CD8-positive, alpha-beta memory T cell (primary cell): ENCODE data around the gene EIF4EBP3. TPM values are rescaled to one million over a fixed set of nuclear protein-coding genes. Genes with fewer than 3 reads are reported as not detected.
A peak's percentile ranks its signal among the peaks of the same experiment; 100 is the strongest.
"Not testable (repeated sequence)": the region's sequence is repeated elsewhere in the genome, so short reads cannot be mapped to it uniquely, and the experiment has no call there.

Experiments
- CTCF ChIA-PET: fragments of 350-600 bp; sonication (Branson Sonifier 250); formaldehyde crosslinking; loops from one replicate; lab custom pipeline; 2021; ENCODE audit warnings: antibody characterized with exemption; lab: Charles Lee
- POLR2A ChIA-PET: fragments of 350-600 bp; sonication (Branson Sonifier 250); formaldehyde crosslinking; loops from one replicate; lab custom pipeline; 2021; ENCODE audit warnings: antibody characterized with exemption; lab: Charles Lee
- DNase-seq, 5 donors: peaks; one replicate each; pipeline versions ENCODE4 v3.0.0 to v3.0.0-alpha.2; 2020 to 2022; ENCODE audit warnings: mixed read lengths in 1 of 5
- H3K27ac ChIP-seq: one replicate; pipeline ENCODE4 v1.7.0; 2013; ENCODE audit warnings: low read depth, mild to moderate bottlenecking, low read length, moderate library complexity
- H3K27me3 ChIP-seq: 2 replicates; pipeline ENCODE4 v1.7.0; 2013; ENCODE audit warnings: low read length, mild to moderate bottlenecking; ENCODE audit not compliant: insufficient read depth, poor library complexity, severe bottlenecking
- H3K36me3 ChIP-seq: 2 replicates; pipeline ENCODE4 v1.7.0; 2013; ENCODE audit warnings: mild to moderate bottlenecking, low read length, moderate library complexity; ENCODE audit not compliant: insufficient read depth
- H3K4me1 ChIP-seq: 2 replicates; pipeline ENCODE4 v1.7.0; 2013; ENCODE audit warnings: mild to moderate bottlenecking, low read length, moderate library complexity; ENCODE audit not compliant: insufficient read depth
- H3K4me3 ChIP-seq: 2 replicates; pipeline ENCODE4 v1.7.0; 2013; ENCODE audit warnings: mild to moderate bottlenecking, low read length
- H3K9me3 ChIP-seq: 2 replicates; pipeline ENCODE4 v1.7.0; 2013; ENCODE audit warnings: mild to moderate bottlenecking, low read length
- H3K27ac Mint-ChIP-seq, 8 donors: one replicate each; pipeline ENCODE4 v1.8.0; 2020 to 2021; ENCODE audit warnings: mixed read lengths in 8 of 8, mild to moderate bottlenecking in 6 of 8, inconsistent platforms in 3 of 8, moderate library complexity in 3 of 8
- H3K27me3 Mint-ChIP-seq, 2 donors: one replicate each; pipeline ENCODE4 v1.8.0; 2020 to 2021; ENCODE audit warnings: mixed read lengths in 2 of 2, mild to moderate bottlenecking in 1 of 2, moderate library complexity in 1 of 2
- H3K36me3 Mint-ChIP-seq, 3 donors: one replicate each; pipeline ENCODE4 v1.8.0; 2020 to 2021; ENCODE audit warnings: mixed read lengths in 3 of 3, inconsistent platforms in 1 of 3, mild to moderate bottlenecking in 1 of 3
- H3K4me1 Mint-ChIP-seq, 3 donors: one replicate each; pipeline ENCODE4 v1.8.0; 2020 to 2021; ENCODE audit warnings: mixed read lengths in 3 of 3, inconsistent platforms in 1 of 3, mild to moderate bottlenecking in 1 of 3
- H3K4me3 Mint-ChIP-seq, 7 donors: one replicate each; pipeline ENCODE4 v1.8.0; 2020 to 2021; ENCODE audit warnings: mixed read lengths in 7 of 7, mild to moderate bottlenecking in 6 of 7, moderate library complexity in 4 of 7, inconsistent platforms in 2 of 7
- H3K9me3 Mint-ChIP-seq, 5 donors: one replicate each; pipeline ENCODE4 v1.8.0; 2020 to 2022; ENCODE audit warnings: mixed read lengths in 5 of 5, mild to moderate bottlenecking in 3 of 5, moderate library complexity in 2 of 5, inconsistent platforms in 1 of 5
- polyA plus RNA-seq: library from polyadenylated mRNA; unstranded; fragments of 300-500 nt; fragmentation: Illumina TruSeq; gene quantifications from one replicate; pipeline ENCODE4 v1.2.3, GENCODE V29; 2021
- total RNA-seq, 2 experiments: library from RNA; stranded (reverse); gene quantifications; one replicate each; pipeline ENCODE4 v1.2.3, GENCODE V29; 2021

Gene EIF4EBP3
- total and polyA plus RNA-seq, 3 experiments from 2014 or later: 11.1 to 22.2 (median 11.9) TPM

GRCh38 chr5:140570058-140570457 is 22.6 kb downstream of the EIF4EBP3 start:
- Mint-ChIP-seq H3K36me3 (peaks cover 0 to 48% (median 9%) of the 10 kb centered on the region in 3 donors), H3K4me1 (peaks cover 23 to 52% (median 32%) of the 10 kb centered on the region in 3 donors), H3K27me3 (no peaks in the 10 kb centered on the region)

GRCh38 chr5:140570488-140570887 is 23.0 kb downstream of the EIF4EBP3 start:
- POLR2A ChIA-PET: interaction anchor here (0.6 to 1.3 kb wide), 2 partner anchors 13 to 24 kb away, joined by 4 to 7 read pairs; partner anchors contain the start of gene SRA1
- Histone ChIP-seq H3K4me1 (peaks cover 26% of the 10 kb centered on the region), H3K9me3 (no peaks in the 10 kb centered on the region), H3K27ac (no peak overlapping the region), H3K36me3 (peaks cover 8% of the 10 kb centered on the region), H3K4me3 (no peak overlapping the region), H3K27me3 (no peaks in the 10 kb centered on the region)
- no peaks in the 10 kb centered on the region for H3K9me3 Mint-ChIP-seq
- CTCF ChIA-PET: interaction anchor here (3.2 kb wide), 1 partner anchor 23 kb away, joined by 14 read pairs; the partner anchor contains the start of gene EIF4EBP3
- DNase-seq: no peak
- H3K4me1 Mint-ChIP-seq: peaks cover 19 to 48% (median 28%) of the 10 kb centered on the region in 3 donors
- H3K36me3 Mint-ChIP-seq: peaks cover 0 to 47% (median 9%) of the 10 kb centered on the region in 3 donors
- no peaks in the 10 kb centered on the region for H3K27me3 Mint-ChIP-seq
- H3K27ac Mint-ChIP-seq: peak overlapping the region in 7 of 8 donors; percentile 38 to 98 (median 96)
- peak overlapping the region in 2 of 7 donors; percentile 10 to 23 for H3K4me3 Mint-ChIP-seq

More at GRCh38 chr5:140570058-140570457, 22.6 kb downstream of the EIF4EBP3 start:
- ChIA-PET POLR2A (interaction anchor here (0.5 to 1.3 kb wide), 2 partner anchors 13 to 79 kb away, joined by 4 to 10 read pairs; partner anchors contain the start of gene SRA1), CTCF (interaction anchor here (3.2 kb wide), 1 partner anchor 22 kb away, joined by 14 read pairs; the partner anchor contains the start of gene EIF4EBP3)
- Mint-ChIP-seq H3K4me3 (peak overlapping the region in 3 of 7 donors; percentile 10 to 81 (median 23)), H3K9me3 (no peaks in the 10 kb centered on the region), H3K27ac (peak overlapping the region; percentile 95 to 98 (median 96))
- Histone ChIP-seq H3K4me3 (no peak overlapping the region), H3K9me3 (no peaks in the 10 kb centered on the region), H3K36me3 (peaks cover 8% of the 10 kb centered on the region), H3K27ac (peak overlapping the region; percentile 27), H3K27me3 (no peaks in the 10 kb centered on the region), H3K4me1 (peaks cover 31% of the 10 kb centered on the region)
- no peak for DNase-seq

- POLR2A ChIA-PET: interaction anchor here (0.6 kb wide), 1 partner anchor 24 kb away, joined by 7 read pairs; no protein-coding TSS in a partner anchor
- peaks cover 0 to 44% (median 7%) of the 10 kb centered on the region in 3 donors for H3K36me3 Mint-ChIP-seq
- H3K36me3 ChIP-seq: peaks cover 8% of the 10 kb centered on the region
- H3K4me1 Mint-ChIP-seq: peaks cover 13 to 42% (median 22%) of the 10 kb centered on the region in 3 donors
- no peak overlapping the region for H3K27ac ChIP-seq
- H3K27me3 Mint-ChIP-seq: no peaks in the 10 kb centered on the region
- no peaks in the 10 kb centered on the region for H3K27me3 ChIP-seq
- H3K27ac Mint-ChIP-seq: peak overlapping the region in 6 of 8 donors; percentile 58 to 98 (median 92)
- H3K4me1 ChIP-seq: peaks cover 20% of the 10 kb centered on the region
- H3K9me3 Mint-ChIP-seq: no peaks in the 10 kb centered on the region
- no peaks in the 10 kb centered on the region for H3K9me3 ChIP-seq
- CTCF ChIA-PET: no interaction called here
- no peak overlapping the region for H3K4me3 ChIP-seq
- no peak for DNase-seq
- peak overlapping the region in 1 of 7 donors; percentile 13 for H3K4me3 Mint-ChIP-seq
These were observed 23.6 kb downstream of the EIF4EBP3 start for GRCh38 chr5:140571105-140571504.

GRCh38 chr5:140573683-140574082 is 26.2 kb downstream of the EIF4EBP3 start:
- no peaks in the 10 kb centered on the region for H3K9me3 Mint-ChIP-seq
- no peaks in the 10 kb centered on the region for H3K27me3 Mint-ChIP-seq
- H3K27ac Mint-ChIP-seq: no peak overlapping the region
- Histone ChIP-seq H3K36me3 (no peaks in the 10 kb centered on the region), H3K4me1 (peaks cover 16% of the 10 kb centered on the region), H3K4me3 (no peak overlapping the region), H3K27ac (no peak overlapping the region), H3K27me3 (no peaks in the 10 kb centered on the region), H3K9me3 (no peaks in the 10 kb centered on the region)
- ChIA-PET CTCF (no interaction called here), POLR2A (no interaction called here)
- no peak for DNase-seq
- peaks cover 0 to 17% (median 14%) of the 10 kb centered on the region in 3 donors for H3K4me1 Mint-ChIP-seq
- H3K4me3 Mint-ChIP-seq: no peak overlapping the region
- H3K36me3 Mint-ChIP-seq: peaks cover 0 to 21% (median 4%) of the 10 kb centered on the region in 3 donors

GRCh38 chr5:140574165-140574564 is 26.7 kb downstream of the EIF4EBP3 start:
- CTCF ChIA-PET: no interaction called here
- H3K9me3 ChIP-seq: no peaks in the 10 kb centered on the region
- peak overlapping the region in 1 of 8 donors; percentile 65 for H3K27ac Mint-ChIP-seq
- no peak for DNase-seq
- no peaks in the 10 kb centered on the region for H3K27me3 Mint-ChIP-seq
- H3K27ac ChIP-seq: no peak overlapping the region
- peaks cover 0 to 13% (median 10%) of the 10 kb centered on the region in 3 donors for H3K4me1 Mint-ChIP-seq
- no peaks in the 10 kb centered on the region for H3K36me3 ChIP-seq
- H3K4me1 ChIP-seq: peaks cover 12% of the 10 kb centered on the region
- no peaks in the 10 kb centered on the region for H3K27me3 ChIP-seq
- POLR2A ChIA-PET: no interaction called here
- H3K4me3 ChIP-seq: no peak overlapping the region
- H3K36me3 Mint-ChIP-seq: peaks cover 0 to 17% (median 4%) of the 10 kb centered on the region in 3 donors
- no peak overlapping the region for H3K4me3 Mint-ChIP-seq
- H3K9me3 Mint-ChIP-seq: no peaks in the 10 kb centered on the region

DNA sequence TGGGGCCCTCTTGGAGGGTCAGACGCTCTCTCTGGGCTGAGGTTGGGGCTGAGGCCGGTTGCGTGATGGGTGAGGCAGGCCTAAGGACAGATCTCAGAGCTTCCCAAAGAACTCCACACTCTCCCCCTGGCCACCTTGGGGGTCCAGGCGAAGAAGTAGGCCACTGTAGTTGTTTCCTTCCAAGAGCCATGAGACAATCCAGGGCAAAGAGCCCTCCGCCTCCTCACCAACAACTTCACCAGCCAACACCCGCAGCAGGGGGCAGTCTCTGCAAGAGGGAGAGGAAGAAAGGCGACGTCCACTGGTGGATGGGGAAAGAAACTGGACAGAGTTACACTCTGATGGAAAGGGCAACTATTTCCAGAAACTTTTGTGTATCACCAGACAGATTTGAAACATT is 27.8 kb downstream of the EIF4EBP3 start:
- Mint-ChIP-seq H3K4me3 (no peak overlapping the region), H3K4me1 (peaks cover 0 to 1% (median under 1%) of the 10 kb centered on the region in 3 donors), H3K27me3 (peaks cover 0 to 2% of the 10 kb centered on the region in 2 donors), H3K27ac (peak overlapping the region in 1 of 8 donors; percentile 12), H3K9me3 (no peaks in the 10 kb centered on the region), H3K36me3 (peaks cover 0 to 12% (median 3%) of the 10 kb centered on the region in 3 donors)
- no peaks in the 10 kb centered on the region for H3K27me3 ChIP-seq
- no peaks in the 10 kb centered on the region for H3K36me3 ChIP-seq
- H3K27ac ChIP-seq: no peak overlapping the region
- no peak overlapping the region for H3K4me3 ChIP-seq
- CTCF ChIA-PET: no interaction called here
- H3K9me3 ChIP-seq: no peaks in the 10 kb centered on the region
- no peak for DNase-seq
- POLR2A ChIA-PET: no interaction called here
- H3K4me1 ChIP-seq: peaks cover under 1% of the 10 kb centered on the region

DNA sequence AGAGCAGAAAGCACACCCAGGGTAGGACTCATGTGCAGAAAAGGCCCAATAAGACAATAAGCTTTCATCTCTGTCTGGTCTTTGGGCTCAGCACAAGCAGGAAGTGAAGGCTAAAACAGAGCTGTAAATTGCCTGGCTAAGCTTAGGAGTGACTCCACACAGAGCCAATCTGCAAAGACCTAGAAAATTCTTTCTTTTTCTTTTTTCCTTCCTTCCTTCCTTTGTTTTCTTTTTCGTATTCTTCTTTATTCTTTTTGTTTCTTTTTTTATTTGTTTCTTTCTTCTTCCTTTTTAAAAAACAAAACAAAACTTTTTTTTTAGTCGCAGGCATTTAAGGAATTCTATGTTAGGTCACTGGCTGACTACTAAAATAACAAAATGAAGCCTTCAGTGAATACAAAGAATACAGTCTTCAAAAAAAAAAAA is 29.3 kb downstream of the EIF4EBP3 start:
- H3K27ac ChIP-seq: no peak overlapping the region
- H3K36me3 ChIP-seq: no peaks in the 10 kb centered on the region
- CTCF ChIA-PET: interaction anchor here (1.0 kb wide), 1 partner anchor 46 kb away, joined by 3 read pairs; no protein-coding TSS in a partner anchor
- no peaks in the 10 kb centered on the region for H3K4me1 ChIP-seq
- Mint-ChIP-seq H3K4me1 (no peaks in the 10 kb centered on the region), H3K36me3 (peaks cover 3 to 8% (median 3%) of the 10 kb centered on the region in 3 donors), H3K4me3 (no peak overlapping the region), H3K9me3 (no peaks in the 10 kb centered on the region), H3K27ac (no peak overlapping the region), H3K27me3 (peaks cover 1 to 3% of the 10 kb centered on the region in 2 donors)
- H3K27me3 ChIP-seq: no peaks in the 10 kb centered on the region
- POLR2A ChIA-PET: no interaction called here
- no peak overlapping the region for H3K4me3 ChIP-seq
- DNase-seq: no peak
- no peaks in the 10 kb centered on the region for H3K9me3 ChIP-seq

DNA sequence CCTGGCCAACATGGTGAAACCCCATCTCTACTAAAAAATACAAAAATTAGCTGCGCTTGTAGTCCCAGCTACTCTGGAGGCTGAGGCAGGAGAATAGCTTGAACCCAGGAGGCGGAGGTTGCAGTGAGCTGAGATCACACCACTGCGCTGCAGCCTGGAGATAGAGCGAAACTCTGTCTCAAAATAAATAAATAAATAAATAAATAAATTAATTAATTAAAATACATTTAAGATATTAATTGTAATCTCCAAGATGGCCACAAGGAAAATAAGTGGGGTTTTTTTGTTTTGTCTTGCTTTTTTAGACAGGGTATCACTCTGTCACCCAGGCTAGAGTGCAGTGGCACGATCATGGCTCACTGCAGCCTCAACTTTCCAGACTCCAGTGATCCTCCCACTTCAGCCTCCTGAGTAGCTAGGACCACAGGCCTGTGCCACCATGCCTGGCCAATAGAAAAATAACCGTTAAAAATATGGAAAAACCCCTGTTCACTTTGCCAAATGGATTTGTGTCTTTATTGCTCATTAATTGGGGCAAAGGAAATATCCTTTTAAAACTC is 31.8 kb downstream of the EIF4EBP3 start:
- H3K4me3 Mint-ChIP-seq, H3K27ac ChIP-seq, CTCF ChIA-PET, H3K4me1 ChIP-seq, H3K27ac Mint-ChIP-seq, H3K27me3 ChIP-seq, DNase-seq, POLR2A ChIA-PET, H3K9me3 Mint-ChIP-seq, H3K36me3 ChIP-seq, H3K4me3 ChIP-seq, H3K9me3 ChIP-seq, H3K4me1 Mint-ChIP-seq: not testable (repeated sequence)
- Mint-ChIP-seq H3K27me3 (peaks cover 6 to 14% of the 10 kb centered on the region in 2 donors), H3K36me3 (peaks cover 0 to 21% (median 0%) of the 10 kb centered on the region in 3 donors)
